GM18517 (cell line): ENCODE results near the gene TMEM170B.

Experiments
- ATAC-seq: cut with Tn5 transposase; IDR thresholded peaks from one replicate; pipeline ENCODE4 v1.9.1; 2021; ENCODE audit warnings: mild to moderate bottlenecking, moderate library complexity; ENCODE audit not compliant: unreplicated experiment

Gene TMEM170B

DNA sequence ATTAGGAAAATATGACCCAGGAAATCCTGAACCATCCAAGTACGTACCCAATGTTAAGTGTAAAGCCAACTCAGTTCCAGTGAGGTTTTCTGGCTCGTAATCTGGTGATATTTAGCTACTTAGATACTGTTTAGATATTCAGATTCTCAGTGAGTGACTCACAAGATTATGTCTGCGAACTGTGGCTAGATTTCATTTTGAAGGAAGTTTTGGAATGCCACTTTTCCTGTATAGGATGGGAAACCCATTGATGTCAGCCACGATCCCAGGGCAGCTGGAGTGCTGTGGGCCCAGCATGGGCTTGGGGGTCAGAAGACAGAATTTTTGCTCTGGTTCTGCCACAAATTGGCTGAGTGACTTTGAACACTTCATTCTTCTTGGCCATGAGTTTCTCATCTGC is 76.3 kb downstream of the TMEM170B start:
- ATAC-seq: no peak

DNA sequence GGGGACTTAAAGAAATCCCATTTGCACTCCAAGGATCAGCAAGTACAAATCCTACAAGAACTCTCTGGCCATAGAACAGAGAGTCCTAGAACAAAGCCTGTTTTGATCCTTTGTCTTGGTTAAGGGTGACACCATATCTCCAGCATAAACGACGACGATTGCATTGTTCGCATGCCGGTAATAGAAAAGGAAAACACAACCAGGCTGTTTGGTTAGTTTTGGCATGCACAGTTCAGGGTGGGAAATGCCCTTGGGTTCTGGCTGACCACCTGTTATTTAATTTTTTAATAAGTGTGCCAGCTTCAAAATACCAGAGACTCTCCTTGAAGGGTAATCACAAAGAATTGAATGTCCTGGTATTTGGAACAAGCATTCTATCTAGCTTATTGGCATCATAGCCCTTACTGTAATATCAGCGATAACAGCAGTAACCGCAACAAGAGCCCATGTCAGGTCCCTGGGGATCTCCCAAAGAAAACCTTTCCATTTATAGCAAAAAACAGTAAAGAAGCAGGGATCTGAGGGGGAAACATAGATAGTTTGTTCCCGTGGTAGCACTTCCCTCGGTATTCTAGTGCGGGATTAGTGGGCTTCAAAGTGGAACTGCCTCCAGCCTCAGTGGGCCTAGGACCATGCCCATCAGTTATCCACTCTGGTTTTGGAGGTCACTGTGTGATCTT is 77.1 kb downstream of the TMEM170B start:
- ATAC-seq: no peak

DNA sequence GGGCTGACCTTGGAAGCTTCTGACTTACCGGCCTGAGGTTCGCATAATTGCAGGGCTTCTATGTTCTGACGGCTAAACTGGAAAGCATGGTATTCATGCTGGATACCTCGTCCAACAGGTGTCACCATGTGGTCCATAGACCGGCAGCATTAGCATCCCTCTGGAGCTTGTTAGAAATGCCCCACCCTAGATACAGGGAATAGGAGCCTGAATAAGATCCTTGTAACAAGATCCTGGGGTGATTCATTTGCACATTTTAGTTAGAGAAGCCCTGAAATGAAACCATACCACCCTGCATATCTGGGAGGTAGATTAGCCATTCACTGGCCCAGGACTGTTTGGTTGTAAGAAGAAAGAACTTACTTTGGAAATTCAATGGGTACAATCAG is 77.7 kb downstream of the TMEM170B start:
- no peak for ATAC-seq

DNA sequence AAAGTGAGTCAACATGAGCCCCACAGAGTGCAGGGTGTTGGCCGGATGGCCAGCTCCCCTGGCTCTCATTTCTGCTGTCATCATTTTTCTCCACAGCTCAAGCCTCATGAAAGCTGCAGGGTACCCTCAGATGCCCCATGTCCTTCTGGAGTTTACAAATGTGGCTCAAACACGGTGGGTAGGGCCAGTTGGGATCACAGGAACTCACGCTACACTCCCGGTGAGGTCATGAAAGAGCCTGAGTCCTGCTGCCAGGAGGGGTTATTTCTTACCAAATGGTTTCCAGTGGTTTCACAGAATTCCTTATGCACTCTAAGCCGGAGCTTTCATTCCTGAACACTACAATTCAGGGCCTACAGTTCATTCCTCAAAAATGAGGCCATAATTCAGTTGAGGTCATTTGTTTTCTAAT is 78.7 kb downstream of the TMEM170B start:
- ATAC-seq: no peak

DNA sequence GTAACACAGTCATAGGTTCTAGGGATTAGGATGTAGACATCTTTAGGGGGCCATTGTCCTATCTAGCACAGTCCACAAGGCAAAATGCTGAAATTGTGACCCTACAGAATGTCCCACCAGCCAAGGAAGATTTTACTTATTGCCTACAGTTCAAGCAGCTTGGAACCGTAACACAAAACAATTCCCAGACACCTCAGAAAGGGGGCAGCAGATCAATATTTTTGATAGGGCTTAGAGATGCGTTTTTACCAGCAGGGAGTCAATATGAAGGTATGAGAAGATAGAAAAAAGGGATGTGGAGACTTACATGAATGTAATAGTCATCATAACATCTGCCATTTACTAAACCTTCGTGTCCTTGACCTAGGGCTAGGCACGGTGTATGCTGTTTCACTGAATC is 81.0 kb downstream of the TMEM170B start:
- ATAC-seq: no peak

DNA sequence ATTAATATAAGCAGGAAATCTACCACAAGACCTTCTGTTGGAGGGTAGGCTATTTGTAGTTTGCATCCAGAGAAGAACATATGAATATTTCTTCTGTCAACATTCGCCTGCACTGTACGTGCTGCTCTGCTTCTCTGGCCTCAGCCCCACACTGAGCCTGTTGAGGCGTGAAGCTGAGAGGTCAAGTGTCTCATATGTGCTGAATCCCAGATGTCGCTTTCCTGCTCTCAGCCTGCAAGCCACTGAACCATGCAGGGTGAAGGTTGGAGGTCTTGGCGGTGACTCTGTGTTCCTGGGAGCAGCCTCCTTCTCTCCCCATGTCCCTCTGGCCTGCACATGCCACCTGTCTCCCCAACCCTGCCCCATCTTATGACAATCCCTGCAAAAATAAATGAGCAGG is 83.6 kb downstream of the TMEM170B start:
- ATAC-seq: no peak

DNA sequence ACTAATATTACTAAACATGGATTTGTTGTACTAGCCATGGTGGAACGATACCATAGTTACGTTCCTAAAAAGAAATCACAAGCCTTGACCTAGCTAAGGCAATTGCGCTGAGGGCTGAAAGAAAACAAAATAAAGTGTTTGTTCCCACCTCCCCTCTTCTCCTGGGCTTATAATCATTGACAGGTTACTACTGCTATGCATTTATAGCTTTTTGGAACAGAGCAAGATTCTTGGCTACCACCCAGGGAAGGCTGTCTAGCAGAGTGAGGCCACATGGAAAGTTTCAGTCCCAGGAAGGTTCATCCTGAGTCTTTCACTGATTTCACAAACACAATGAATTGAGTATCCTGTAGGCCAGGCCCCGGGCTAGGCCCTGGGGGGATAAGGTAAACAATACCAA is 84.6 kb downstream of the TMEM170B start:
- no peak for ATAC-seq

DNA sequence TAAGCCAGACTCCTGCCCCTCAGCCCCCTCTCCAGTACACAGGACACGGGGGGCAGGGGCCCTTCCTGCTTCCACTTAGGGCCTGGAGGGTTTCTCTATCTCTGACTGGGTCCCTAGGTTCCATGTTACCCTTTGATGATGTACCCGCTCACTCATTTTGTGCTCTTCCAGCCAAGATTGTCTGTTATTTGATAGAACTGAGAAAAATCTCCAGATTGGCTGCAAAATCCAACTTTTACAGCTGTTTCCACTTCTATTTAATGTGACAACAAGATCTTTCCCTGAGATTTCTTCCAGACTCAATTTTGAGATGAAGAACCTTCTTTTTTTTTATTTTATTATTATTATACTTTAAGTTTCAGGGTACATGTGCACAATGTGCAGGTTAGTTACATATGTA is 85.7 kb downstream of the TMEM170B start:
- ATAC-seq: no peak

DNA sequence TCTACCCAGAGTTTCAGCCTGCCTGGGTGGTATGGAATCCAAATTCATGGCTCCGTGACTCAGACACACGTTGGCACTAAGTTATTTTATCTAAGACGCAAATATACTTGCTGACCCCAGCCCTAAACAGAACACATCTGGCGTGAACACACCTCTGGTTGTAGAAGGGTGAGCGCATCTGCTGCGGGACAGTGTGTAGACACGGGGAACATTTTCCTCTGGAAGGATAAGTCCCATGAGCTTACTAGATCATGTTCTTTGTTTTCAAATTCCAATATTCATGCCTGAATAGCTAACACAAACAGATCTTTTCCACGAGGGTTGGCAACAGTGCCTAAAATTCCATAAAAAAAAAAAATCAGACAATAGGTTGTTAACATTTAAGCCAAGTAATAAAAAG is 87.8 kb downstream of the TMEM170B start:
- no peak for ATAC-seq

DNA sequence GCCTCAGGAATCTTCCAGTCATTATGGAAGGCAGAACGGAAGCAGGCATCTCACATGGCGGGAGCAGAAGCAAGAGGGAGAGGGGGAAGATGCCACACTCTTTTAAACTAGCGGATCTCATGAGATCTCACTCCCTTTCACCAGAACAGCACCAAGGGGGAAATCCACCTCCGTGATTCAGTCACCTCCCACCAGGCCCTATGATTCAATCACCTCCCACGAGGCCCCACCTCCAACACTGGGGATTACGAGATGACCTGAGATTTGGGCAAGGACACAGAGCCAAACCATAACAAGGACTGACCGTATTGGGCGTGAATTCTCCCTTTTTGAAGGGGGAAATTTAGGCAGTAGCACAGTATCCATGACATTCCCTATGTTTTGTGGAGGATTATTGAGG is 88.8 kb downstream of the TMEM170B start:
- ATAC-seq: no peak

DNA sequence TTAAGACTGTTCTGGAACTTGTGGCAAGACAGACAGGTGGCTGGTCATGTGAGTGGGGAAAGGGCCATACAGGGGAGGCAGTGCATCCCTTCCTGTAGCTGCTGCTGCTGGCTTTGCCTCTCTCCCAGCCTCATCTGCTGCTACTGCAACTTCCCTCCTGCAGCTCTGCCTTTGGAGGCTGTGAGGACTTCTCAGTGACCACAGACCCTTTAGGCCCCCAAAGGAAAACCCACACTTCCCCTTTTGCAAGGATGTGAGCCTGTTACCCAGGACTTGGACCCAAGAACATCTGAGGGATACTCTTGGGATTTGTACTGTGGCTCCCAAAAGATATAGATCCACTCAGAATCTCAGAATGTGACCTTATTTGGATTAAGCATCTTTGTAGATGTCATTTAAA is 91.0 kb downstream of the TMEM170B start:
- no peak for ATAC-seq

DNA sequence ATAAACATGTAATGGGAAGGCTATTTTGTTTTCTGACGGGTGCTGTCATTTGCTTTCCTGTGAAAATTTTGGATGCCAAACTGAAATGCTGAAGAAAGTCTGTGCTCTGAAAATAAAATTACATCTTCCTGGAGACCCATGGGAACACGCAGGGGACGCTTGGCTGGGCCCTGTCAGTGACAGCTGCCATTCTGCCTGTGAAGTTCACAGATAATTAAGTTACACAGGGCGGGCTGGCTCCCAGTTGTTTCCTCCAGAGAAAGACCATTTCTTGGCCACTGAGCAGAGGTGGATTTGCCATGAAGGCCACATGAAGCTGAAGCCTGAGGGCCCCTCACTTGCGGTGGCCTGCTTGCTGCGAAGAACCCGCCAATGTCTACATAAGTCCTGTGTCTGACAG is 93.5 kb downstream of the TMEM170B start:
- ATAC-seq: no peak

DNA sequence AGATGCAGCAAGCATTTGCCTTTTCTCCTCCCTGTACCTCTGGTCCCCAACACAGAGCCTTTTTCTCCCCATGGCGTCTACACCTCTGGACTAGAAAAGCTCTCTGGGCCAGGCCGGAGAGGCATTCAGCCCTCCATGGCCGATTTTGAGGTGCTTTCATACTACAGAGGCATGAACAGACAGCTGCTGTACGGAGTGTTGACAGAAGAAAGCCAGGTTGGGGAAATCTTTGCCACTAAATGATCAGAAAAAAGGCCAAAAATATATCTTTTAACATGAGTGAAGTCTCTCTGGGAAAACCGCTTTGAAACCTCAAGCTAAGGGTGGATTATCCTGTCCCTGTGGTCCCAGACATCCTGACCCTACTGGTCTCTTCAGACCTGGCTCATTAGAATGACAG is 94.0 kb downstream of the TMEM170B start:
- no peak for ATAC-seq

DNA sequence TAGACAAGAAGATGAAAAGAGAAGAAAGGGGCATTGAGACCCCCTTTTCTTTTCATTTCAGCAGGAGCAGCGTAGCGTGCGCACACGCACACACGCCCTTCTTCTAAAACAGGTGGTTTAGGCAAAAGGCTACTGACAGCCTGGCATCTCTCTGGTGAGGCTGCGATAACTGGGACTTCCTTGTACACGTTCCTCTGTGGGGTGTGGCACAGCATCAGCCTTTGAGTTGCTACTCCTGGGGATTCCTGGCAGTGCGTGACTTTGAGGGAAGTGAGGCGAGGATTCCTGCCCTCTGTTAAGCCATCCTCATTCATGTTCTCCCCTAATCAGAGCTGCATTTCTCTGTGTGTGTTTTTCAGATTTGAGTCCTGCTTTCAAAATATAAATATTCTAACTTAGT is 94.7 kb downstream of the TMEM170B start:
- ATAC-seq: no peak

DNA sequence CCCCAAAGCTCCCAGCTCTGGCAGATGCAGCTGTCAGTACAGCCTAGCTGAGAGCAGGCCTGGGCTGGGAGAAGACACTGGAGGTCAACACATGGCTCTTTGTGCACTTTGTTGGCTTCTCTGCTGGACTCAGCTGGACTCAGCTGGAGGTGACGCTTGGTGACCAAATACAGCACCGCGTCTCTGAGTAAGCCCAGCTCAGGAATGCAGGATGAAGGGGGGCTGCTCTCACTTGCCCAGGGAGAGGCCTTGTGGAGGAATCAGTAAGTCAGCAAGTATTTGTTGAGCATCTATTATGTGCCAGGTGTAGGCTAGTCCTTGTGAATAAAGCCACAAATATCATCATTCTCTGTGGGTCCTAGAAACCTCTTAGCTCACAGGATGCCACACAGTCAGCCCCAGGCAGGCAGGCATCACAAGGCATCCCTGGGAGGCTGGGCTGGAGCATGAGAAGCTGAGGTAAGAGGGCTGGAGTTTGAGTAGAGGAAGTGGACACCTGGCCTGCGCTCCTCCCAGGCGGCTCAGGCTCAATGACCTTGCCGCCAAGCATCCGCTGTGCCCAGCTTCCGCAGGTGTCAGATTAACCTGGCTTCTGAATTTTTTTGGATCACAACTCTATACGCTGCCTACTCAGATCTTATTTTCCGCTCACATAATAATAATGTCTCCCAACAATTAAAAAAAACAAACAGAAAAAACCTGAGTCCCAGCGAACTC is 95.4 kb downstream of the TMEM170B start:
- ATAC-seq: no peak
